Nephron (organoid): Measurements from ENCODE around the gene BBX.
A peak's percentile ranks its signal among the peaks of the same experiment; 100 is the strongest.

Experiments used
- H3K27ac Mint-ChIP-seq, 3 experiments: 2 replicates each; pipeline ENCODE4 v1.8.0; 2020; ENCODE audit warnings: mixed read lengths in 3 of 3, mild to moderate bottlenecking in 2 of 3, moderate library complexity in 1 of 3
- H3K27me3 Mint-ChIP-seq: 2 replicates; pipeline ENCODE4 v1.8.0; 2021; ENCODE audit warnings: low read depth, mild to moderate bottlenecking, moderate library complexity, mixed read lengths
- H3K36me3 Mint-ChIP-seq: 2 replicates; pipeline ENCODE4 v1.8.0; 2020; ENCODE audit warnings: low read depth, mixed read lengths
- H3K4me1 Mint-ChIP-seq: 2 replicates; pipeline ENCODE4 v1.8.0; 2020; ENCODE audit warnings: mixed read lengths
- H3K4me3 Mint-ChIP-seq, 3 experiments: 2 replicates each; pipeline ENCODE4 v1.8.0; 2020; ENCODE audit warnings: mild to moderate bottlenecking in 3 of 3, mixed read lengths in 3 of 3, moderate library complexity in 2 of 3
- H3K9me3 Mint-ChIP-seq: 2 replicates; pipeline ENCODE4 v1.8.0; 2020; ENCODE audit warnings: mixed read lengths
- TF ChIP-seq, protein P1 (sequence below), 3 experiments: fragments of 200-600 bp; sonication (generic); IDR thresholded peaks; one replicate each; pipeline ENCODE4 v1.5.0; 2021; ENCODE audit warnings: antibody characterized with exemption in 3 of 3; ENCODE audit not compliant: unreplicated experiment in 3 of 3

Gene BBX

DNA sequence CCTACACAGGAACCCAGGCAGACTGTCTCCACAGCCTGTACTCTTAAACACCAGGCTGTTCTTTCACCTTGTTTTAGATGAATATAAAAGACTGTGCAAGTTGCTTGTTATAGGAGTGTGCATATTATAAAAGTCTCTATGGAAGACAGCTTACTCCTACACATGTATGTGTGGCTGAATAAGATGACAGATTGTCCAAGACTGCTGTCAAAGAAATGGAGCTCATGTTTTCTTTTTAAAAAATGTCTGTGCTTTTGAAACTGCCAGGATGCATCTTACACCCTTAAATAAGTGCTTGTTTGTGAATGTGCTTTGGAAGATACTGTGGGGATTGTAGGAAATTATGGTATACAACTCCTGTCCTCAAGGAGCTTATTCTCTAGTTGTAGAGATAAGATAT lies 237.4 kb downstream of the BBX start:
- Mint-ChIP-seq H3K27me3 (no peaks in the 10 kb centered on the region), H3K36me3 (peaks cover 46% of the 10 kb centered on the region), H3K27ac (peak overlapping the region in 2 of 3 experiments; percentile 11 to 69), H3K4me3 (no peak overlapping the region), H3K9me3 (no peaks in the 10 kb centered on the region), H3K4me1 (peaks cover 5% of the 10 kb centered on the region)
- TF ChIP-seq, protein P1, sequence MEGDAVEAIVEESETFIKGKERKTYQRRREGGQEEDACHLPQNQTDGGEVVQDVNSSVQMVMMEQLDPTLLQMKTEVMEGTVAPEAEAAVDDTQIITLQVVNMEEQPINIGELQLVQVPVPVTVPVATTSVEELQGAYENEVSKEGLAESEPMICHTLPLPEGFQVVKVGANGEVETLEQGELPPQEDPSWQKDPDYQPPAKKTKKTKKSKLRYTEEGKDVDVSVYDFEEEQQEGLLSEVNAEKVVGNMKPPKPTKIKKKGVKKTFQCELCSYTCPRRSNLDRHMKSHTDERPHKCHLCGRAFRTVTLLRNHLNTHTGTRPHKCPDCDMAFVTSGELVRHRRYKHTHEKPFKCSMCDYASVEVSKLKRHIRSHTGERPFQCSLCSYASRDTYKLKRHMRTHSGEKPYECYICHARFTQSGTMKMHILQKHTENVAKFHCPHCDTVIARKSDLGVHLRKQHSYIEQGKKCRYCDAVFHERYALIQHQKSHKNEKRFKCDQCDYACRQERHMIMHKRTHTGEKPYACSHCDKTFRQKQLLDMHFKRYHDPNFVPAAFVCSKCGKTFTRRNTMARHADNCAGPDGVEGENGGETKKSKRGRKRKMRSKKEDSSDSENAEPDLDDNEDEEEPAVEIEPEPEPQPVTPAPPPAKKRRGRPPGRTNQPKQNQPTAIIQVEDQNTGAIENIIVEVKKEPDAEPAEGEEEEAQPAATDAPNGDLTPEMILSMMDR (IDR thresholded peaks at IDR 0.05; ENCODE audit: unreplicated experiment in 3 of 3): no peak

DNA sequence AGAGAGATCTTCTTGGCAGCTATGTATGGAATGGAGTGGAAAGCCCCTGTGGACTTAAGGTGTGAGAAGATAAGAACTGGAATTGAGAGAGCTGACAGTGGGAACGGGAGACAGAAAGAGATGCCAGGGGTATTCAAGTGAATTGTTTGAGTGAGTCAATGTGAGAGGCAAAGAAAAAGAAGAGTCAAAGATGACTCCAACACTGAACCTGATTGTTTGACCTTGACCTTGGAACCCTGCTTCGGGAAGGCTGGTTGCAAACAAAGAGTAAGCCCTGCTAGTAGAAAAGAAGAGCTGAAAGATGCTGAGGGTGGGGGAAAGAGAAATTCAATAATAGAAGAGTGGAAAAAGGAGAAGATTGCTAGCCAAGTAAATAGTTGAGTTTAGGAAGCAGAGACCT lies 238.6 kb downstream of the BBX start:
- Mint-ChIP-seq H3K36me3 (peaks cover 49% of the 10 kb centered on the region), H3K4me3 (no peak overlapping the region), H3K27me3 (no peaks in the 10 kb centered on the region), H3K9me3 (no peaks in the 10 kb centered on the region), H3K27ac (peak overlapping the region in 2 of 3 experiments; percentile 0 to 6), H3K4me1 (peaks cover 5% of the 10 kb centered on the region)
- TF ChIP-seq, protein P1 (IDR thresholded peaks at IDR 0.05; ENCODE audit: unreplicated experiment in 3 of 3): no peak

DNA sequence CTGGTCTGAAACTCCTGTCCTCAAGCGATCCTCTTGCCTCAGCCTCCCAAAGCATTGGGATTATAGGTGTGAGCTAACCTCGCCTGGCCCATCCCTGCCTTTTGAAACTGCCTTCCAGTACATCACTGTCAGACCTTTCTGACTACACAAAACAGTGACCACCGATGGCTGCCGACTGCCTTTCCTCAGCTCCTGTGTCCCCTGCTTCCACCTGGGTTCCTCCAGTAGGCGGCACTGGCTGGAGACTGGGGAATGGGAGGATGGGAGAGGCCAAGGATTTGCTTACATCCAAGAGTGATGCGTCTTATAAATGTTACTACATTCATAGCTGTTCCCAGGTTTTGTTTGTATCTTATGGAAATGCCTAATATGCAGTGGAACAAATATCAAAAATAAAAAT lies 242.8 kb downstream of the BBX start:
- TF ChIP-seq, protein P1 (IDR thresholded peaks at IDR 0.05; ENCODE audit: unreplicated experiment in 3 of 3): no peak

DNA sequence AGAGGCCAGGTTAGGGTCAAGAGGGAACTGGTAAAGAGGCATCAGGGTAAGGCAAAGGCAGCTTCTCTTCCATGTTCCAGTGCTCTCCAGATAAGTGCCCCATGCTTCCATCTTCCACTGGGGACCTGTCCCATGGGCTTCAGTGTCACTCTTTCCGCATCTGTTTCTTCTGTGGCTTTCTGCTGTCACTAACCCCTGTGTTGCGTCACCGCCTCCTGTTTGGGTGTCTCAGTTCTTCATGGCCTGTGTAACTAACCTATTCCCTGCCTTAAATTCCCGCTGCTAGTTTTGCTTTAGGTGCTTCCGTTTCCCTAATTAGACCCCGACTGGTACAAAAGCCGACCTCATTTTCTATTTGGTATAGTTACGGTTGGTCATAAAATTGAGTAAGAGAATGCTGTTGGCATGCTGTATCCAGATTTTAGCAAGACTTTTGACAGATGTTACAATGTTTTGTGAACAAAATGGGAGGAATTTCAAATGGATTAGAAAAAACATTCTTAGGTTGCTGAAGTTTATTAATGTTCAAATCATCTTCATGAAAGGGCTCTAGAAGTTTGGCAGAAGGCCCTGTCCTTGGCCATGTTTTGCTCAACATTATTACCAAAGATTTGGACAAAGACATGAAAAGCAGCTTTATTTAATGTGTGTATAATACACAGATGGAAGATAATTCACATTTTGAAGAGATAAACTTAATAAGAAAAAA lies 245.3 kb downstream of the BBX start:
- H3K27me3 Mint-ChIP-seq: no peaks in the 10 kb centered on the region
- TF ChIP-seq, protein P1 (IDR thresholded peaks at IDR 0.05; ENCODE audit: unreplicated experiment in 3 of 3): no peak
- H3K4me1 Mint-ChIP-seq: peaks cover 16% of the 10 kb centered on the region
- H3K4me3 Mint-ChIP-seq: no peak overlapping the region
- peaks cover 39% of the 10 kb centered on the region for H3K36me3 Mint-ChIP-seq
- no peaks in the 10 kb centered on the region for H3K9me3 Mint-ChIP-seq
- peak overlapping the region; percentile 77 to 86 (median 79) for H3K27ac Mint-ChIP-seq

More for the DNA sequence above, 242.8 kb downstream of the BBX start:
- no peak overlapping the region for H3K4me3 Mint-ChIP-seq
- H3K27me3 Mint-ChIP-seq: no peaks in the 10 kb centered on the region
- no peaks in the 10 kb centered on the region for H3K9me3 Mint-ChIP-seq
- peak overlapping the region in 1 of 3 experiments; percentile 71 for H3K27ac Mint-ChIP-seq
- H3K4me1 Mint-ChIP-seq: peaks cover 16% of the 10 kb centered on the region
- H3K36me3 Mint-ChIP-seq: peaks cover 40% of the 10 kb centered on the region

DNA sequence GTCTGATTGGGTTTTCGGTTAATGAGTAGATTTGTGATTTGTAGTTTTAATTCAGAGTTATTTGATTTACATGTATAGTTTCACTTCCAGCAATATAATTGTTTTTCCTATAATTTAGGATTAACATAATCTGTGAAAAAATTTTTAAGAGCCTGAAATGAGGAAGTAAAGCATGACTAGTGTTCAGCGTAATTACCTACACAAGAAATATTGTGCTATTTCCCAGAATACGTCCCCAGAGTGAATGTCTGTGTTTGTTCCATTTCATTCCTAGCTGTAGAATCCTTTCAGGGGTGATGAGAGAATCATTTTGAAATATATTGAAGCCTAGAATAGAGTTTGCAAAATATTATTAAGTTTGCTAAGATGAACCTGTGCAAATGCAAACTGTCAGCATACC lies 247.1 kb downstream of the BBX start:
- H3K4me1 Mint-ChIP-seq: peaks cover 14% of the 10 kb centered on the region
- H3K27me3 Mint-ChIP-seq: no peaks in the 10 kb centered on the region
- no peak overlapping the region for H3K4me3 Mint-ChIP-seq
- peak overlapping the region in 2 of 3 experiments; percentile 9 to 27 for H3K27ac Mint-ChIP-seq
- no peaks in the 10 kb centered on the region for H3K9me3 Mint-ChIP-seq
- peaks cover 44% of the 10 kb centered on the region for H3K36me3 Mint-ChIP-seq
- TF ChIP-seq, protein P1 (IDR thresholded peaks at IDR 0.05; ENCODE audit: unreplicated experiment in 3 of 3): no peak

DNA sequence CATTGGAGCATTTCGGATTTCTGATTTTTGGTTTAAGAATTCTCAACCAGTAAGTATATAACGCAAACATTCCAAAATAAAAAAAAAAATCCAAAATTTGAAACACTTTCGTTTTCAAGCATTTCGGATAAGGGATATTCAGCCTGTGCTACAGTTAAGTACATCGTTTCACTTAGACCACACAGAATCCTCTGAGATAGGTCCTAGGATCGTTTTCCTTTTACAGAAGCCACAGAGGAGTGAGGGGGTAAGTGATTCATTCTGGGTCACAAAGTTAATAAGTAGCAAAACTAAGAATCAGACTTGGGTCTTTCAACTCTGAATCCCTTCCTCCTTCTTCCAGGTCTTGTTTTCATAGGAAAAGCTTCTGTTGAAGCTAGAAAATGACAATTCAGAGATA lies 249.3 kb downstream of the BBX start:
- Mint-ChIP-seq H3K36me3 (peaks cover 33% of the 10 kb centered on the region), H3K27ac (peak overlapping the region in 1 of 3 experiments; percentile 11), H3K4me1 (peaks cover 11% of the 10 kb centered on the region), H3K27me3 (no peaks in the 10 kb centered on the region), H3K4me3 (no peak overlapping the region), H3K9me3 (no peaks in the 10 kb centered on the region)
- TF ChIP-seq, protein P1 (IDR thresholded peaks at IDR 0.05; ENCODE audit: unreplicated experiment in 3 of 3): no peak
